ENCODE measurements around the gene ZNF277.

DNA sequence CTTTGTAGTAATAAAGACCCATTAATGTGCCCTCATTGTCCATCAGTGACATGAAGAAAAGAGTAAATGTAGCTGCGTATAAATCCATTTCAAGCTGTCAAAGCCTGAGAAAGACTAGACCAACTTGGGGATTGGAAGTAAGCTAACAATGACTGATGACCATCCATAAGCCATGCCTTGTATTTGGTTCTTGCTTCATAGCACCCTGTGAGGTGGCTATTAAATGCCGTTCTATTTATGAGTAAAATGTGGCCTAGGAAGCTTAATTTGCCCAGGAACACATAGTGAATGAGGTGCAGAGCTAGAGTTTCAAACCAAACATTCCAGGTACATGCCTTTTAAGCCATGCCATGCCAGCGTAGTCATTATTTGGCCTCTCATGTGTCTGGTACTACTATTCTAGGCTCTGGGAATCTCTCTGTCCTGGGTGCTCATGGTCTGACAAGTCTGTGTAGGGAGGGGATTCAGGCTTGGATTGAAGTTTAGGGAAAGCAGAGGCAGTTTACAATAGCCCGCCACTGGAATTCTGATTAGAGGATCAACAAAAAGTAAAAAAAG is 92.1 kb downstream of the ZNF277 start:
- TF ChIP-seq, protein P1, sequence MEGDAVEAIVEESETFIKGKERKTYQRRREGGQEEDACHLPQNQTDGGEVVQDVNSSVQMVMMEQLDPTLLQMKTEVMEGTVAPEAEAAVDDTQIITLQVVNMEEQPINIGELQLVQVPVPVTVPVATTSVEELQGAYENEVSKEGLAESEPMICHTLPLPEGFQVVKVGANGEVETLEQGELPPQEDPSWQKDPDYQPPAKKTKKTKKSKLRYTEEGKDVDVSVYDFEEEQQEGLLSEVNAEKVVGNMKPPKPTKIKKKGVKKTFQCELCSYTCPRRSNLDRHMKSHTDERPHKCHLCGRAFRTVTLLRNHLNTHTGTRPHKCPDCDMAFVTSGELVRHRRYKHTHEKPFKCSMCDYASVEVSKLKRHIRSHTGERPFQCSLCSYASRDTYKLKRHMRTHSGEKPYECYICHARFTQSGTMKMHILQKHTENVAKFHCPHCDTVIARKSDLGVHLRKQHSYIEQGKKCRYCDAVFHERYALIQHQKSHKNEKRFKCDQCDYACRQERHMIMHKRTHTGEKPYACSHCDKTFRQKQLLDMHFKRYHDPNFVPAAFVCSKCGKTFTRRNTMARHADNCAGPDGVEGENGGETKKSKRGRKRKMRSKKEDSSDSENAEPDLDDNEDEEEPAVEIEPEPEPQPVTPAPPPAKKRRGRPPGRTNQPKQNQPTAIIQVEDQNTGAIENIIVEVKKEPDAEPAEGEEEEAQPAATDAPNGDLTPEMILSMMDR (IDR thresholded peaks at IDR 0.05; ENCODE audit: poor library complexity), result no peak
- no peak for TF ChIP-seq EZH2 (IDR thresholded peaks at IDR 0.05; ENCODE audit: borderline replicate concordance)

Data from hepatocyte (in vitro differentiated cells).